Keratinocyte (primary cell): ENCODE data around the gene FAM229B. TPM values are rescaled to one million over a fixed set of nuclear protein-coding genes. Genes with fewer than 3 reads are reported as not detected.

Experiments used
- DNase-seq: peaks from one replicate; pipeline ENCODE4 v3.0.0-alpha.2; 2011; ENCODE audit warnings: low read depth, missing footprints, low spot score
- FAIRE-seq: peaks from 2 replicates; lab custom pipeline; 2011; peaks lifted over from hg19 to GRCh38; lab: Jason Lieb, UNC
- H2AFZ ChIP-seq: 2 replicates; pipeline ENCODE4 v1.6.0; 2012; ENCODE audit warnings: low read length, control low read depth, inconsistent platforms; ENCODE audit not compliant: control insufficient read depth
- H3K27ac ChIP-seq: 2 replicates; pipeline ENCODE4 v1.5.1; 2011; ENCODE audit warnings: low read length; ENCODE audit not compliant: control insufficient read depth, insufficient read depth
- H3K27me3 ChIP-seq: 3 replicates; pipeline ENCODE4 v1.6.0; 2011; ENCODE audit warnings: low read length; ENCODE audit not compliant: control insufficient read depth, insufficient read depth; ENCODE audit errors: extremely low read depth
- H3K36me3 ChIP-seq, 2 experiments: 2 replicates in 1 of 2; 3 replicates in 1 of 2; pipeline ENCODE4 v1.5.1; 2011; ENCODE audit warnings: low read length in 2 of 2, mild to moderate bottlenecking in 1 of 2; ENCODE audit not compliant: control insufficient read depth in 2 of 2, insufficient read depth in 2 of 2; ENCODE audit errors: extremely low read depth in 1 of 2
- H3K4me1 ChIP-seq: 3 replicates; pipeline ENCODE4 v1.5.1; 2011; ENCODE audit warnings: low read length; ENCODE audit not compliant: control insufficient read depth, insufficient read depth; ENCODE audit errors: extremely low read depth
- H3K4me2 ChIP-seq: 3 replicates; pipeline ENCODE4 v1.6.0; 2011; ENCODE audit warnings: low read depth, low read length; ENCODE audit not compliant: control insufficient read depth, insufficient read depth; ENCODE audit errors: extremely low read depth
- H3K4me3 ChIP-seq, 3 experiments: fragments of 200-600 bp in 1 of 3; sonication (generic) in 1 of 3; 2 replicates in 2 of 3; 3 replicates in 1 of 3; pipeline ENCODE4 v1.5.1; 2011 to 2016; ENCODE audit warnings: low read length in 3 of 3, mild to moderate bottlenecking in 3 of 3, control low read depth in 2 of 3, inconsistent platforms in 1 of 3, low read depth in 1 of 3, mixed read lengths in 1 of 3, mixed run types in 1 of 3, moderate library complexity in 1 of 3; ENCODE audit not compliant: control insufficient read depth in 2 of 3, insufficient read depth in 2 of 3; ENCODE audit errors: extremely low read depth in 1 of 3
- H3K79me2 ChIP-seq: 2 replicates; pipeline ENCODE4 v1.6.0; 2012; ENCODE audit warnings: low read length; ENCODE audit not compliant: control insufficient read depth, insufficient read depth
- H3K9ac ChIP-seq: 3 replicates; pipeline ENCODE4 v1.6.0; 2011; ENCODE audit warnings: low read length; ENCODE audit not compliant: control insufficient read depth, insufficient read depth; ENCODE audit errors: extremely low read depth
- H3K9me1 ChIP-seq: 3 replicates; pipeline ENCODE4 v1.6.0; 2011; ENCODE audit warnings: low read length; ENCODE audit not compliant: control insufficient read depth, insufficient read depth; ENCODE audit errors: extremely low read depth
- H3K9me3 ChIP-seq: 2 replicates; pipeline ENCODE4 v1.5.1; 2012; ENCODE audit warnings: low read depth, low read length; ENCODE audit not compliant: control insufficient read depth
- H4K20me1 ChIP-seq: 3 replicates; pipeline ENCODE4 v1.6.0; 2011; ENCODE audit warnings: low read length; ENCODE audit not compliant: control insufficient read depth, insufficient read depth; ENCODE audit errors: extremely low read depth
- CTCF ChIP-seq, 3 experiments: IDR thresholded peaks in 1 of 3; conservative IDR thresholded peaks in 1 of 3; optimal IDR thresholded peaks in 1 of 3; 2 replicates in 2 of 3; 3 replicates in 1 of 3; pipeline versions ENCODE3 to v1.5.1; 2011; ENCODE audit warnings: low read length in 3 of 3, mild to moderate bottlenecking in 3 of 3, moderate library complexity in 2 of 3, control low read depth in 1 of 3, inconsistent platforms in 1 of 3; ENCODE audit not compliant: insufficient read depth in 2 of 3; ENCODE audit errors: extremely low read depth in 1 of 3
- EZH2 ChIP-seq: IDR thresholded peaks from one replicate; pipeline ENCODE4 v1.6.1; 2012; ENCODE audit warnings: inconsistent platforms, mild to moderate bottlenecking, low read length, moderate library complexity
- dilution Hi-C: fragments of 300-500 bp; cut with MboI; formaldehyde crosslinking; loops from one replicate; pipeline ENCODE4 v1.7.0; 2020; ENCODE audit warnings: low sequenced_read_pairs; ENCODE audit not compliant: extremely low pct_ligation_motif_present
- polyA plus RNA-seq, 5 experiments: library from polyadenylated mRNA; depleted of rRNA in 3 of 5; stranded (reverse) in 3 of 5; stranded (forward) in 1 of 5; unstranded in 1 of 5; fragments of >200 nt; gene quantifications; 1 replicate in 1 of 5; 2 replicates in 3 of 5; 3 replicates in 1 of 5; pipeline versions ENCODE4 v1.2.1 to v1.2.3, GENCODE V29; 2011 to 2012; ENCODE audit warnings: missing spikeins in 2 of 5, low read depth in 1 of 5, low replicate concordance in 1 of 5

The FAM229B gene
- polyA plus RNA-seq, 1 donor (not counting 4 experiments of a cell fraction or from before 2014, with no cell fraction given), result 15.0 TPM

GRCh38 chr6:112117554-112117953, 30.2 kb downstream of the FAM229B start:
- peak overlapping the region; percentile 12 for H3K4me2 ChIP-seq
- H3K4me3 ChIP-seq, result no peak overlapping the region
- no peak for TF ChIP-seq CTCF (optimal IDR thresholded peaks at IDR 0.05 in 1 of 3, IDR thresholded peaks at IDR 0.05 in 1 of 3, conservative IDR thresholded peaks at IDR 0.05 in 1 of 3; ENCODE audit: extremely low read depth in 1 of 3, insufficient read depth in 2 of 3, low read length in 3 of 3)
- no peak for TF ChIP-seq EZH2
- H3K9me3 ChIP-seq, result no peaks in the 10 kb centered on the region
- no peak overlapping the region for H3K9ac ChIP-seq
- peaks cover 10% of the 10 kb centered on the region for H3K4me1 ChIP-seq
- no peaks in the 10 kb centered on the region for H3K27me3 ChIP-seq
- no peaks in the 10 kb centered on the region for H4K20me1 ChIP-seq
- dilution Hi-C loops, result no loop called here
- H3K36me3 ChIP-seq, result no peaks in the 10 kb centered on the region
- H3K79me2 ChIP-seq, result no peaks in the 10 kb centered on the region
- no peak overlapping the region for H3K27ac ChIP-seq
- peak overlapping the region; percentile 72 for H2AFZ ChIP-seq
- FAIRE-seq, result peak; percentile 95
- H3K9me1 ChIP-seq, result no peaks in the 10 kb centered on the region
- no peak for DNase-seq

GRCh38 chr6:112118034-112118433, 30.6 kb downstream of the FAM229B start:
- H3K9me1 ChIP-seq, result no peaks in the 10 kb centered on the region
- TF ChIP-seq EZH2, result no peak
- TF ChIP-seq CTCF (optimal IDR thresholded peaks at IDR 0.05 in 1 of 3, IDR thresholded peaks at IDR 0.05 in 1 of 3, conservative IDR thresholded peaks at IDR 0.05 in 1 of 3; ENCODE audit: extremely low read depth in 1 of 3, insufficient read depth in 2 of 3, low read length in 3 of 3), result no peak
- no peak overlapping the region for H3K4me3 ChIP-seq
- FAIRE-seq, result no peak
- H4K20me1 ChIP-seq, result no peaks in the 10 kb centered on the region
- peak overlapping the region; percentile 72 for H2AFZ ChIP-seq
- no peak overlapping the region for H3K4me2 ChIP-seq
- dilution Hi-C loops, result no loop called here
- DNase-seq, result no peak
- no peaks in the 10 kb centered on the region for H3K27me3 ChIP-seq
- no peaks in the 10 kb centered on the region for H3K79me2 ChIP-seq
- H3K4me1 ChIP-seq, result peaks cover 10% of the 10 kb centered on the region
- no peaks in the 10 kb centered on the region for H3K9me3 ChIP-seq
- no peak overlapping the region for H3K27ac ChIP-seq
- H3K36me3 ChIP-seq, result no peaks in the 10 kb centered on the region
- H3K9ac ChIP-seq, result no peak overlapping the region
